K562 (cell line): ENCODE data around the gene PCID2. TPM values are rescaled to one million over a fixed set of nuclear protein-coding genes. Genes with fewer than 3 reads are reported as not detected.
A peak's percentile ranks its signal among the peaks of the same experiment; 100 is the strongest.

Experiments
- ATAC-seq: fragments of 200-7000 bp; cut with Tn5 transposase; 3 replicates; pipeline ENCODE4 v1.9.1; 2020; ENCODE audit warnings: moderate library complexity
- BruUV-seq: library from RNA; stranded (reverse); fragments of 400-500 nt; replicated peaks from 2 replicates; lab custom pipeline; 2021; lab: Mats Ljungman, UMichigan
- CTCF ChIA-PET: fragments of 300-600 bp; formaldehyde crosslinking; extraction: SDS; loops from one replicate; lab custom pipeline; 2021; ENCODE audit warnings: low intra/inter-chr PET ratio; lab: Yijun Ruan, JAX
- POLR2A ChIA-PET: fragments of 300-600, 350-650 bp; sonication (Branson Sonifier 250); formaldehyde crosslinking; extraction: SDS; loops from one replicate; lab custom pipeline; 2021; ENCODE audit warnings: antibody characterized with exemption, inconsistent platforms; lab: Yijun Ruan, JAX
- DNase-seq, 4 experiments: peaks; one replicate each; pipeline versions ENCODE4 v3.0.0 to v3.0.0-alpha.2; 2011 to 2018; ENCODE audit warnings: low spot score in 3 of 4, mixed read lengths in 3 of 4; ENCODE audit errors: extremely low read depth in 1 of 4
- FAIRE-seq: peaks from 2 replicates; lab custom pipeline; 2011; peaks lifted over from hg19 to GRCh38; lab: Jason Lieb, UNC
- H2AFZ ChIP-seq: 2 replicates; pipeline ENCODE4 v1.6.0; 2011; ENCODE audit warnings: low read depth, low read length, control low read depth, inconsistent platforms
- H3K27ac ChIP-seq: fragments of 200-600 bp; 3 replicates; pipeline ENCODE4 v1.8.0; 2011; ENCODE audit warnings: low read depth, mild to moderate bottlenecking, control low read depth, inconsistent platforms, low read length, moderate library complexity, mixed read lengths; ENCODE audit errors: extremely low read depth
- H3K27me3 ChIP-seq, 2 experiments: fragments of 300-600 bp in 1 of 2; 2 replicates in 1 of 2; 3 replicates in 1 of 2; pipeline versions ENCODE4 v1.6.0 to v1.8.0; 2011; ENCODE audit warnings: inconsistent platforms in 2 of 2, low read length in 2 of 2, mild to moderate bottlenecking in 1 of 2, mixed read lengths in 1 of 2, moderate library complexity in 1 of 2; ENCODE audit not compliant: control insufficient read depth in 2 of 2, insufficient read depth in 2 of 2
- H3K36me3 ChIP-seq: fragments of 300-600 bp; 3 replicates; pipeline ENCODE4 v1.8.0; 2011; ENCODE audit warnings: mild to moderate bottlenecking, low read length, inconsistent platforms; ENCODE audit not compliant: control insufficient read depth, insufficient read depth
- H3K4me1 ChIP-seq, 2 experiments: fragments of 200-600 bp in 1 of 2; replicated peaks in 1 of 2; 2 replicates in 1 of 2; 3 replicates in 1 of 2; pipeline versions ENCODE4 v1.5.1 to v1.8.0; 2011; ENCODE audit warnings: inconsistent platforms in 2 of 2, low read length in 2 of 2, mild to moderate bottlenecking in 1 of 2, mixed read lengths in 1 of 2, moderate library complexity in 1 of 2; ENCODE audit not compliant: control insufficient read depth in 2 of 2, insufficient read depth in 2 of 2
- H3K4me2 ChIP-seq: 2 replicates; pipeline ENCODE4 v1.6.1; 2011; ENCODE audit warnings: low read length, control low read depth, inconsistent platforms, mixed read lengths; ENCODE audit not compliant: insufficient read depth
- H3K4me3 ChIP-seq: fragments of 200-600 bp; sonication (generic), shearing (Covaris generic); 2 replicates; pipeline ENCODE4 v1.5.1; 2016; ENCODE audit warnings: control low read depth, inconsistent platforms
- H3K79me2 ChIP-seq: fragments of 200-600 bp; 3 replicates; pipeline ENCODE4 v1.8.0; 2011; ENCODE audit warnings: low read length, inconsistent platforms; ENCODE audit not compliant: control insufficient read depth, insufficient read depth
- H3K9ac ChIP-seq, 2 experiments: 2 replicates each; pipeline versions ENCODE4 v1.6.0 to v1.6.1; 2011; ENCODE audit warnings: low read depth in 2 of 2, low read length in 2 of 2, control low read depth in 1 of 2, inconsistent platforms in 1 of 2, mild to moderate bottlenecking in 1 of 2, mixed read lengths in 1 of 2; ENCODE audit not compliant: insufficient read depth in 1 of 2
- H3K9me1 ChIP-seq: one replicate; pipeline ENCODE4 v1.6.0; 2011; ENCODE audit warnings: inconsistent platforms, mild to moderate bottlenecking, low read length, moderate library complexity; ENCODE audit not compliant: control insufficient read depth, insufficient read depth
- H3K9me3 ChIP-seq: replicated peaks from 2 replicates; pipeline ENCODE4 v1.5.1; 2011; ENCODE audit warnings: low read depth, low read length, inconsistent platforms; ENCODE audit not compliant: control insufficient read depth, insufficient read depth
- H4K20me1 ChIP-seq: replicated peaks from 2 replicates; pipeline ENCODE4 v1.6.1; 2011; ENCODE audit warnings: low read length, inconsistent platforms, mixed read lengths; ENCODE audit not compliant: control insufficient read depth, insufficient read depth
- NFIC ChIP-seq: fragments of 450-650 bp; IDR thresholded peaks from 2 replicates; pipeline ENCODE4 v1.6.1; 2017; ENCODE audit warnings: mild to moderate bottlenecking, inconsistent platforms
- NFIX ChIP-seq: fragments of 250-450 bp; sonication (Bioruptor Pico); IDR thresholded peaks from 2 replicates; pipeline ENCODE4 v1.4.0; 2020; ENCODE audit warnings: low read depth, mild to moderate bottlenecking, moderate library complexity
- NRF1 ChIP-seq, 2 experiments: fragments of 450-650 bp; IDR thresholded peaks in 1 of 2; conservative IDR thresholded peaks in 1 of 2; 2 replicates each; pipeline ENCODE4 v1.6.1; 2014; ENCODE audit warnings: mild to moderate bottlenecking in 2 of 2
- SMAD1 ChIP-seq: fragments of 150-350 bp; IDR thresholded peaks from 2 replicates; pipeline ENCODE4 v1.6.1; 2014; ENCODE audit warnings: low read length, low read depth; ENCODE audit not compliant: partially characterized antibody
- ZBTB40 ChIP-seq, 2 experiments: fragments of 450-650 bp in 1 of 2; sonication (generic) in 1 of 2; formaldehyde crosslinking in 1 of 2; IDR thresholded peaks; 2 replicates each; pipeline versions ENCODE4 v1.7.1 to v1.9.0; 2016 to 2022; ENCODE audit warnings: inconsistent platforms in 1 of 2, mild to moderate bottlenecking in 1 of 2, missing genetic modification reagents in 1 of 2
- ZNF12 ChIP-seq: sonication (generic); formaldehyde crosslinking; IDR thresholded peaks from 2 replicates; pipeline ENCODE4 v1.4.0; 2020; ENCODE audit warnings: mild to moderate bottlenecking, missing genetic modification reagents
- ZNF766 ChIP-seq: fragments of 200-800 bp; sonication (Bioruptor generic); conservative IDR thresholded peaks from 2 replicates; pipeline ENCODE4 v1.6.1; 2016; ENCODE audit warnings: missing genetic modification characterization, missing compliant biosample characterization
- WGBS: fragments of 100-300 bp; shearing (Covaris generic); methylation state at CpG from one replicate; pipeline ENCODE4 v1.1.6; 2016; ENCODE audit warnings: low coverage, mixed read lengths; ENCODE audit not compliant: insufficient coverage; ENCODE audit errors: missing lambda C conversion rate; 5-methylcytosine and 5-hydroxymethylcytosine counted together
- in situ Hi-C: fragments of 300-500 bp; cut with MboI; formaldehyde crosslinking; loops from 4 replicates; pipeline ENCODE4 v1.15.0; 2018; ENCODE audit warnings: inconsistent platforms, mixed read lengths
- intact Hi-C: fragments of 100-400 bp; cut with micrococcal nuclease; formaldehyde crosslinking; loops from 2 replicates; pipeline ENCODE4 v1.14.2; 2022
- polyA plus RNA-seq, 8 experiments: library from polyadenylated mRNA; depleted of rRNA in 4 of 8; stranded (reverse) in 5 of 8; unstranded in 3 of 8; fragments of >200 nt; fragmentation: Nextera tagmentation in 2 of 8; fragmentation: Illumina TruSeq in 1 of 8; extraction: Ambion mirVana in 2 of 8; extraction: Trizol in 1 of 8; gene quantifications; 2 replicates each; pipeline versions ENCODE4 v1.2.1 to v1.2.3, GENCODE V29; 2011 to 2014; ENCODE audit warnings: inconsistent platforms in 1 of 8, missing spikeins in 1 of 8
- total RNA-seq, 7 experiments: library from RNA; depleted of rRNA in 6 of 7; stranded (reverse); fragments of >200 nt in 6 of 7; fragmentation: Illumina TruSeq in 2 of 7; extraction: Trizol in 2 of 7; gene quantifications; 2 replicates each; pipeline versions ENCODE4 v1.2.1 to v1.2.3, GENCODE V29; 2011 to 2021; ENCODE audit warnings: low replicate concordance in 1 of 7

PCID2 gene
- total and polyA plus RNA-seq, 9 of the 15 experiments (the other 6 are each of a cell fraction or from before 2014, with no cell fraction given), result 39.6 to 117 (median 59.6) TPM

- FAIRE-seq (no peak), ATAC-seq (no peak), DNase-seq (no peak)
- in situ Hi-C loops, result no loop called here
- no TSS peak for BruUV-seq
- POLR2A ChIA-PET, result no interaction called here
- H3K79me2 ChIP-seq, result no peaks in the 10 kb centered on the region
- H3K9ac ChIP-seq, result no peak within 1 kb of the TSS; a peak in 1 of 4 replicates
- CTCF ChIA-PET, result no interaction called here
- TF ChIP-seq ZNF12 (CRISPR knock-in tag), result no peak
- TF ChIP-seq NRF1 (conservative IDR thresholded peaks at IDR 0.05 in 1 of 2, IDR thresholded peaks at IDR 0.05 in 1 of 2), result no peak
- TF ChIP-seq ZNF766 (CRISPR knock-in tag), result peak; percentile 64; the same call in 1 of the 2 replicates
- peak; percentile 86 for TF ChIP-seq NFIX
- TF ChIP-seq NFIC, result peak; percentile 98
- peak; percentile 20 for TF ChIP-seq SMAD1
- peak; percentile 86 for TF ChIP-seq ZBTB40 (IDR thresholded peaks at IDR 0.05)
- no peak for TF ChIP-seq ZBTB40 (CRISPR knock-in tag; IDR thresholded peaks at IDR 0.05)
- H2AFZ ChIP-seq, result peak within 1 kb of the TSS; percentile 40; the same call in 1 of the 2 replicates
- H3K4me1 ChIP-seq, result peaks cover 17 to 26% of the 10 kb centered on the region in 2 experiments; a peak in 4 of 5 replicates
- no peak within 1 kb of the TSS for H3K27ac ChIP-seq
- no peak within 1 kb of the TSS for H3K4me2 ChIP-seq
- no peaks in the 10 kb centered on the region for H3K27me3 ChIP-seq
- WGBS, result 37% methylated on average over 15 of the region's 16 CpGs
- intact Hi-C loops, result no loop called here
- no peaks in the 10 kb centered on the region for H3K9me1 ChIP-seq
- no peaks in the 10 kb centered on the region; the same call in 1 of the 2 replicates for H3K9me3 ChIP-seq
- no peak within 1 kb of the TSS for H3K4me3 ChIP-seq
- no peaks in the 10 kb centered on the region for H3K36me3 ChIP-seq
- H4K20me1 ChIP-seq, result no peaks in the 10 kb centered on the region
Observed at GRCh38 chr13:113157929-113158747, 50.3 kb downstream of the PCID2 start, which contains the start of gene PROZ. TSS of gene PROZ (plus strand) at chr13:113158648. CDS start at chr13:113158661, 13 bp downstream.
